Measurements from ENCODE around the gene ZFP92.

ZFP92 gene

DNA sequence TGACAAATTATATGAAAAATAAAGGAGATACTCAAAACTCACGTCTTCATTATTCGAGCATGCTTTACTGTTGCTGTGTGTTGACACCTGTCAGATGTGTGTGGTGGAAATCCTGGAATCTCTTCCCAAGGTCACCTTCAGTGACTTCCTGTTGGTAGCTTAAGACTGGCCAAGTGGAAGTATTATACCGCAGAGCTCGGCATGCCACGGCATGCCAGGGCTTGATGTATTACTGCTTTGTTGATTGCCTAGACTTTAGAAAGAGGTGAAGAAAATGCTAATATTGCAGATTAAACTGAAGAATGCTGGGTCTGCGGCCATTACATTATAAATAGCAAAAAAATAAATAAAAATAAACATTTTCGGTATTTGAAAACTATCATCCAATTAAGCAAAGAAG, 30.0 kb downstream of the ZFP92 start:
- no peak for DNase-seq

DNA sequence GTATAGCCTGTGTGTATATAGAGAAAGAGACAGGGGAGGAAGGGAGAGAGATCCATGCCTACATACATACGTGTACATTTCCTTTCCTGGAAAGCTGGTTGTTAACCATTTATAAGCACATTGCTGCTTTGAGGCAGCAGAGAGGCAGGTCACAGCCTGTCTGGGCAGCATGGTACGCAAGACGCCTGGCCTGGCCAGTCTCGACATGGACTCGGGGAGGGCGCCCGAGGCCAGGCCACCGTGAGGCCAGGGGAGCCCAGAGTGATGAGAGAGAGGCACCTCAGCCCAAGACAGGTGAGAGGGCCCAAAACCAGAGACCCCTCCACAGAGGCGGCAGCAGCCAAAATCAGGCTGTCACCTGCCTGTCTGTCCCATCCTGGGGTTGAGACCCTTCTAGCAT, 30.7 kb downstream of the ZFP92 start:
- DNase-seq: no peak

DNA sequence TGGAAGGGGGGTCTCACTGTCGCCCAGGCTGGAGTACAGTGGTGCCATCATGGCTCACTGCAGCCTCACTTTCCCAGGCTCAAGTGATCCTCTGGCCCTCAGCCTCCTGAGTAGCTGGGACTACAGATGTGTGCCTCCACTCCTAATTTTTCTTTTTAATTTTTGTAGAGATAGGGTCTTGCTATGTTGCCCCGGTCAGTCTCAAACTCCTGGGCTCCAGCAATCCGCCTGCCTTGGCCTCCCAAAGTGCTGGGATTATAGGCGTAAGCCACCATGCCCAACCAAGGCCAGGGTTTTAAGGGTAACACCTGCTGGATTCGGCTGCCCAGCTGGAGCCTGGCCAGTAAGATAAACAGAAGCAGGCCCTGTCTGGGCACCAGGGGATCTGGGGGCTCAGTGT, 31.2 kb downstream of the ZFP92 start:
- DNase-seq: no peak

DNA sequence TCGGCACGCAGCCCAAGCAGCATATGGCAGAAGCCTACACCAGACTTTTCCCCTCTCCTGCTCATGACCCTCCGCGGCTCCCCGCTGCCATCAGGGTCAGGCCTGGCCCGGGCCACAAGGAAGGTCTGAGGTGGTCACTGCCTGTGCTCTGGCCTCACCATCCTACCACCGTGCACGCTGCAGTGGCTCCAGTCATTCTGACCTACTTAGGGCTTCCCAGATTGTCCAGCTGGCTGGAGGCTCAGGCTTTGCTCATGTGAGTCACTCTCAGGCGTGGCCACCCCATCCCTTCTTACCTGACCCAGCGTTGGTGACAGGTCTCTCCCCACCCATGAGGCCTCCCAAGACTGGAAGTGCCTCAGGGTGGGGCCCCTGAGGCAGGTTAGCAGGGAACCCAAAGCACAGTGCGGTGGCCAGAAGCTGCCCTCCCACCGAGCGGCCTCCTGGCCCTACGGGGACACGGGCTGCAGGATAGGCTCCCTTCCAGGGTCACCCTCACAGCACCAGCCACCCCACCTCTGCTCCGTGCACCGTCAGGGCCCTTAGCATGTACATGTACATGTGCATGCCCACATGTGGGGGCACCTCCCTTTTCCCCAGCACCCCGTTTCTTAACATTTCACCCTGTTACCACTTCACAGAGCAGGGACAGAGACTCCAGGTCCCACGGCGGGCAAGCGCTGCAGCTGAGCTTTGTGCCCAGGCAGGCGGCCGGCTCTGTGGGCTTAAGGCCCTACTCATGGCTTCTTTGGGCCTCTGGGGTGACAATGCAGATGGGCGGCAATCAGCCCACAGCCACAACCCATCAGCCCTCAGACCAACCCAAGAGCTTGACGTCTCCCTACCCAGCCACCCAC, 32.4 kb downstream of the ZFP92 start:
- DNase-seq: no peak

DNA sequence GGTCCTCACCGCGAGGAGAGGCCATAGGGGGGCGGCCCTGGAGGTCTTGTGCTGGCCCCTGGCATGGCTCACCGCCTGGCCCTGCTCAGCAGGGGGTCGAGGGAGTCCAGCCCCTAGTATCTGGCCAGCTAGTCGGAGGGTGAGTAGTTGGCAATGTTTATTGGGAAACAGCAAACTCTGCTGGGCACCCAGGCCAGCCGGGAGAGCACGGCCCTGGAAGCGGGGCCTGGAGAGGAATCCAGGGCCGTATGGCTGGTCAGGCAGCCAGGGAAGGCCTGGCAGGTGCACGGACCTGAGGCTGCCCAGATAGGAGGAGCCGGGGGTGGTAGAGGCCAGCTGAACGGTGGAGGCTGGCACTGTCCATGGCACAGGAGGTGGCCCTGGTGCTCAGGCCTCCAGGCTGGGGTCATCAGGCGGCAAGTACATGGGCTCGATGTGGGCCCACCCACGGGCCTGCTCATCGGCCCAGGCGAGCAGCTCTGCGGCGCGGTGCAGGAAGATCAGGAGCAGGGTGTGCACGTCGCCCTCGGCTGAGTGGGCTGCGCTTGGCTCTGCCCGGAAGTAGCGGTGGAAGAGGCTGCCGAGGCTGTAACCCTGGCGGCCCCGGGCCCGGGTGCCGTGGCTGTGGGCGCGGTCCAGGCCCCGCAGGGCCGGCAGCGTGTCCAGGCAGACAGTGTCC, 33.2 kb downstream of the ZFP92 start:
- no peak for DNase-seq

DNA sequence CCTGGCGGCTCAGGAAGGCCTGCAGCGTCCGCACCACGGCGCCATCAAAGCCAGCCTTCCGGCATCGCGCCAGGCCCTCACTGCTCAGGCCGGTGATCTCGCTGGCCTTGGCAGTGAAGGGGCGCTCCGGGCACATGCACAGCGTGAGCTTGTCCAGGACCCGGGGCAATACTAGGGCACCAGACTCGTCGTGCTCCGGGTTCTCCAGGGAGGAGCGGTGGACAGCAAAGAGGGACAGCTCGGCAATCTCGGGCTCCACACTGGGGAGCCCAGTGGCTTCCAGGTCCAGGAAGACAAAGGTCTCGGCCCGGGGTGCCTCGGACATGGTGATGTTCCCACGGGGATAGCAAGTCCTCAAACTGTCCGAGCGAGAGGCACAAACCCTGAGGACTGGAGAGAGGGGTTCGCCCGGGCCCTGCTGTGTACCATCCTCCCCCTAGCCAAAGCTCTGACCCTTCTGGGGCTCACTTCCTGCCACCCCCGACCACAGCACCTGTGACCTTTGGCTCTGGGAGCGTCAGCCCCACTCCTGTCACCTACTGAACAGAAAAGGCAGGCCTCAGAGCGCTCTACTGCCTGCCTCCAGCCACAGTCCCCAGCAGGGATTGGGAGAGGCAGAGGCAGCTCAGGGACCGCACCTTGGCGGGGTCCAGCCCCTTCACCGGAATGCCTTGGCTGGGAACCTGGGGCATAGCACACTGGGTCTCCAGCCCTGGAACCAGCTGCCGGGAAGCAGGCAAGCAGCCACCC, 34.0 kb downstream of the ZFP92 start:
- no peak for DNase-seq

DNA sequence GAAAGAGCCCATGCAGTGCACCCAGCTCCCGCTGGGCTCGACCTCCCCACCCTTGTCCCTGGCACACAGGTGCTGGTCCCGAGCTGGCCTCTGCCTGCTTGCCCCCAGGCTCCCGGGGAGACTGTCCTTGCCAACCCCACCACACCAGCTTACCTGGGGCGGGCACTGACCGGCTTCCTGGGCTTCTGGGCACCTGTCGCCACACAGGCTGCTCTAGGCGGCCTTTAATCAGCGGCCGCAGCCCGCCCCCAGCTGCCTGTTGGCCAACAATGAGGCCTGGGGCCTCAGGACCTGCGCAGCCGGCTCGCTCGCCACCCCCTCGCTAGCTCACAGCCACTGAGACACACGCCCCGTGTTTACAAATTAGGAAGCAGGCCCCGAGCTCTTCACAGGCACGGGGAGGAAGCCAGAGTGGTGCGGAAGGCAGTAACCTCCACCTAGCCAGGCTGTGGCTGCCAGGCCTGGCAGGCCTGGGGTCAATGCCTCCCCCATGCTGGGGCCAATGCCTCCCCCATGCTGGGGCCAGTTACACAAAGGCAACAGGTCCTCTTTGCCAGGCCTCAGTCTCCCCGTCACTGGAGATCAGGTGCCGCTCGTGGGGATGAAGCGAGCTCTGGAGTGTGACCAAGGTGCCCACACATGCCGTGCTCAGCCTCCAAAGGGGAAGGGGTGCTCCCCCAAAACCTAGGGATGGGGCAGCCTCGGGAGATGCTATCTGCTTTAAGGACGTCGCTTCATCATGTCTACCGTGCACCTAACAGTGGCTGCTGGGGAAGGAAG, 34.8 kb downstream of the ZFP92 start, which contains the start of gene TREX2:
Gene TREX2, minus strand, starts transcription at position 201 of the 780 bp plus-strand sequence. CDS start 626 bp downstream, outside the sequence.
- no peak for DNase-seq

DNA sequence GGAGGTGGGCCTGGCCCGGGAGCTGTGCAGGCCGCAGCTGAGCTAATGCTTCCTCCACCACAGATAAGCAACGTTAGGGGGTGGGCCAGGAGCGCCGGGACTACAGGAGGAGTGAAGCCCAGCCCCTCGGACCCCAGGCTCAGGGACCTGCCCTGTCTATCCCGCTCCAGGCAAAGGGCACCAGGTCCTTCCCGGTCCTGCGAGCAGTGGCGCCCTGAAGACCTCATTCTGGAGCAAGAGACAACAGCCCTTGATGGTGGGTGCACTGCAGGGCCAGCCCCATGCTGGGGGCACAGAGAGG, 35.3 kb downstream of the ZFP92 start:
- no peak for DNase-seq

DNA sequence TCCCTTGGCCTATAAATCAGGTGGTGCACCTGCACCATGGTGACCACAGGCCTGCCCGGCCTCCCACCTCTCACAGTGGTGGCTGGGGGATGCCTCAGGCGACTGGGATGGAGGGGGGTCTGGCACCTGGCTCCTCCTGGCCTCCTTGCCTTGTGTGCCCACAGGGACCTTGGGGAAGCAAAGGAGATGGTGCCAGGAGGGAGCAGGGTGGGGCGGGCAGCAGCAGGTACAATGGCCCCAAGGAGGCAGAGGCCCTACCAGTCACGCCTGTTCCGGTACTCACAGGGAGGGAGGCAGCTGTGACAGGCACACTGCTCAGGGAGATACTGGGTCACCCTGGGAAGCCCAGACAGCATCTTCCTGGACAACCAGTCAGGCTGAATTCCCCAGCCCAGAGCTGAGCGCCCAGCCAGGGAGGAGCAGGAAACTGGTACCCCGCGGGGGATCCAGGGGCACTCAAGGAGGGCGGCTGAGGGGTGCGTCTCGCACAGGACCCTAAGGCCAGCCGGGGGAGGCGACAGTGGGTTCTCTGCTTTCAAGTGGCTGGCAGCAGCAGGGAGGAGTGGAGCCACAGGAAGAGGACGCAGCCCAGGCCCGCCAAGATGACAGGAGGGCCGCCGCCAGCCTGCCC, 35.8 kb downstream of the ZFP92 start:
- no peak for DNase-seq

DNA sequence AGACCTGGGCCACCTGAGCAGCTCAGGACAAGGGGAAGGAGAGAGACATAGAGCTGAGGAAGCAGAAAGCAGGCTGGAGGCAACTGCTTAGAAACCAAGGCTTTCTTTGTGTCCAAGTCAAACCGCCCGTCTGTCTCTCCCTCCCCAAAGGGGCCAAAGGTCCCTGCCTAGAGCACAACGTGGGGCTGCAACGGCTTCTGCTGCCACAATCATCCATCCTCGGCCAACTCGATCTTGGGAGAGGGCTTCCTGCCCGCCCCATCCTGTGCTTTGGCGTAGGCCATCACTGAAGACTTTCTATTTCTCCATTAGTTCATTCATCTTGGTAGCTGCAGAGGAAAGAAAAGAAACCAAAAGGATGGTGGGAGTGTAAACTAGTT, 36.3 kb downstream of the ZFP92 start:
- DNase-seq: no peak

DNA sequence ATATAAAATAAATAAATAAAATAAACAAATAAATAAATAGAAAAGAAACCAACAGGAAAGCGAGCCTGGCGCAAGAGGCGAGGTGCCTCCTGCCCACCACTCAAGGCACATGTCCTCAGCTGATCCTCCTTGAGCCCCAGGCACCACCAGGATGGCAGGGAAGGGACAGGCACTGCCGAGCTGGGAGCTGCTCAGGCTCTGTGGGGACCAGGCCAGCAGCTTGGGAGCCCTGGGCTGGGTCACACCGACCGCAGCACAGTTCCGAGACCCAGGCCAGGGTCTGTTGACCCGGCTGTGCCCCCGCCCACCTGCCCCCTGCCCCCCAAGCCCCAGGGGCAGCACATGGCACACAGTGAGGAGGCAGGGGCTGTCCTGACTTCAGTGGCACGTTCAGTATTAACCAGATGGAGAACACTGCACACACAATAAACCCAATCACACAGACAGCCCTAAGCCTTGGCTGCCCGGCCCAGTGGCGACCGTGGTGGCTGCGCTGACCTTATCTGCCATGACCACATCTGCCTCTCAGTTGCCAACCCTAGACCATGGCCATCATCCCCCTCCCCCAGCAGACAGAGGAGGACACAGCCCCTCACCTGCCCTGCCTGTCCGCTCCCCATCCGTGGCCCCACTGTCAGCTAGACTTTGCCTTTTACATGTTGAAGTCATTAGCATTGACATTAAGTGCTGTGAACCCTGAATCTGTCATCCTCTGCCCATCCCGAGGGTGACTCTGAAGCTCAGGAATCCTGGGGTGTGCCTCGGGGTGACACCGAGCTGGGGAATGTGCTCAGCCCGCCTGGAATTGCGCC, 37.5 kb downstream of the ZFP92 start:
- no peak for DNase-seq

DNA sequence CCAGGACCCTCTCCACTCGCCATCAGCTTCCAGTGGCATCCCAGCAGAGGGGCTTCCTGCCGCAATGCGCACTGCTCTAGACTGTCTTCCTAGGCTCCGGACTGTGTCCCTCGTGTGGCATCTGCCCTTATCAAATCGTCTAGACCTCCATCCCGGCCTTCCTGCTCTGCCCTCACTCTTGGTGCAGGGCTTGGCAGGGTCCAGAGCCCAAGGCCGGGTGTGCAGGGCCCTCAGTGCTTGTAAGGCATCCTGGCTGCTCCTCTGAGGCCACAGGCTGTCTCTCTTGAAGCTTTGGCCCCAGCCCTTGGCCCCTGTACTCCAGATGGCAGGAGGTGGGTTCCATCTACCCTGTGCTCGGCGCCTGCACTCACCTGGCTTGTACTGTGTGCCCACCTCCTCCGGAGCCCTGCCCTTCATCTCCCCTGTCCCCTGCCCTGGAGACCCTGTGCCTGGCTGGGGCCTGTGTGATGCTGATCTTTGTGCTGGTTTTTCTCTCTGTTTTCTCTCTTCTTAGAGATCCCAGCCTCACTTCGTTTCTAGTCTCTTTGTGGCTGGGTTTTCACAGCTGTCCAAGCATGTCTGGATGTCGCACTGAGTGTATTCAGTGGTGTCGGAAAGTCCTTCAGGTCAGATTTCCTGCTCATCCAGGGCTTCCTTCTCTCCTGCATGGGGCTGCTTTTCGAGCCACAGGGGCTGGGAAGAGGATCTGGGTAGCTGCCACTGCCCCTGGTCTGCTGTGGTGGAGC, 38.3 kb downstream of the ZFP92 start:
- no peak for DNase-seq

DNA sequence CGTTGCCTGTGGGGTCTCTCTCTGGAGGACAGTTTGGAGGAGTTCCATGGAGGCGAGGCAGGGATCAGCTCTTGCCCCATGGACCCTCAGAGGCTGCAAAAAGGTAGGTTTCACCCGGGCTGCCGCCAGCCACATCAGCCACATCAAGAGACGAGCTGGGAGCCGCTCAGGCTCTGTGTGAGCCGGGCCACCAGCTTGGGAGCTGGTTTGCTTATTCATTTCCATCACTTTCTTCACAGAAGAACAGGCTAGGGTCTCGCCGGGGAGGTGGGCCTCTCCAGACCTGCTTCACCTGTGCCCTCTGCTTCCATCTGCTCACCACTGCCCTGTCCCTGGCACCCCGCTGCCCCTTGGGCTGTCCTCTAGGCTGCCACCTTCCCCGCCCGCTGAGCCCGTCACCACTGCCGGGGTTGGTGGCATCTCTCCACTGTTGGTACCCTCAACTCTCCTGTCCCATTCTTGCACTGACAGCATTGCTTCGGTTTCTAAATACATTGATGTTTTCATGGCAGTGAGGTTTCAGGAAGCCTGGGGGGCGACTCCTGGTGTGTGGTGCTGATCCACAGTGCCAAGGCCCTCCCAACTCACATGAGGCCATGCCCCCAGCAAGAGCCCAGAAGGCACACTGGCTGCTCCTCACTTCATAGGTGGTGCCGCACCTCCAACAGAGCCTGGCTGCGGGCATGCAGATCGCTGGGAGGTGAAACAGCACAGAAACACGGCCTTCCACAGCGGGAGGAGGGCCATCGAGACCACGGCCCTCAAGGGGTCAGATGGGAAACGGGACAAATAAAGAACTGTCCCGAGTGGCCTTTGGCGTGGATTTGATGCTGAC, 39.1 kb downstream of the ZFP92 start:
- DNase-seq: no peak

DNA sequence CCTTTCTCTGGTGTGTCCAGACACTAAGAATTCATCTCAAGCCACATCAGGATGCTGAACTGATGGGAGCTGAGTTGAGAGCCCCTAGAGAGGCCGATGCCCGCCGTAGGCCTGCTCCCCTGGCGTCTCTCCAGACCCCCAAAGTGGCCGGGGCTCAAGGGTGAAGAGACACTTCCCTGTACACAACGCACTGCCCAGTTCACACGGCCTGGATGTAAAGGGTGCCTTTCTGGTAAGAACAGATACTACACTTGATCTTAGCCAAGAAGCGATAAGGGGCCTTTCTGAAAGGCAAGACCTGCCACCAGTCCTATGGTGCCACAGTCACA, 39.6 kb downstream of the ZFP92 start:
- DNase-seq: no peak

DNA sequence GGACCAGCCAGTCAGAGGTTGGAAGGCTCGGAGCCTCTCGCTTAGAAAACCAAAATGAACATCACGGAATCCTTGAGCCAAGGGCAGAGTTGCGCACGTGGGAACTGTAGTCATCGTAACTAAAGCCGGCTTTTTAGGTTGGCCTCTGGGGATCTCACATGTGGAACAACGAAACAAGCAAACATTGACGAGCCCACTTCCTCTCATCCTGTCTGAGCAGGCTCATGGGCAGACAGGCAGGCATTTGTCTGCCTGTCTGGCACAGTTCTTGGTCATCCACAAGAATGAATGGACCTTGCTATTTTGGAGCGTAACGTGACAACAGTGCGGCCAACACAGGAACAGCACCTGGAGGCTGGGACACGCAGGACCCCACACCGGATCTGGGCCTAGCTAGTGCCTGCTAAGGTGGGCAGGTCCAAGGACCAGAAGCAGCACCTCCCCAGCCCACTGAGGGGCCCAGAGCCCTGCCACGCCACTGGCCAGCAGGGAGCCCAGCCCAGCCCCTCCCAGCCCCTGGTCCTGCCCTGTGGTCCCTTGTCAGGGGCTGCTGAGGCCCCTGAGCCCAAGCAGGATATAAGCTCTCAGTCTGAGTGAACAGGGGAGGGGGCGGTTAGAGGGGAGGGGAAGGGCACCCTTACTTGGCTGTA, 43.8 kb downstream of the ZFP92 start:
- no peak for DNase-seq

DNA sequence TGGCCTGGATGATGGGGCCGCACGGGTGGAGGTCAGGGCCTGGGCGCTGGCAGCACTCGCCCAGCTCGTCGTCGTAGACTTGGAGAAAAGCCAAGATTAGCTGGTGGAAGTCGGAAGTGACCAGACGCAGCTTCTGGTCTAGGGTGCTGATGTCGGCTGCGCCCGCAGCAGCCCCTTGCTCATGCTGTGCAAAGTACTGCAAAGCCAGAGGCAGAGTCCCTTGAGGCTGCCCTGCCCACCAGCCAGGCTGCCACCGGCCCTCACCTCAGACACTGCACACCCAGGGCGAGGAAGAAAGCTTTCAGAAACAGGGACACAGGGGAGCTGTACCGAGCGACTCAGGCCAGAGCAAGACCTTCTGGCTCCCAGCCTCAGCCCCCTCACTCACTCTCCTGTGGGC, 44.3 kb downstream of the ZFP92 start:
- no peak for DNase-seq

DNA sequence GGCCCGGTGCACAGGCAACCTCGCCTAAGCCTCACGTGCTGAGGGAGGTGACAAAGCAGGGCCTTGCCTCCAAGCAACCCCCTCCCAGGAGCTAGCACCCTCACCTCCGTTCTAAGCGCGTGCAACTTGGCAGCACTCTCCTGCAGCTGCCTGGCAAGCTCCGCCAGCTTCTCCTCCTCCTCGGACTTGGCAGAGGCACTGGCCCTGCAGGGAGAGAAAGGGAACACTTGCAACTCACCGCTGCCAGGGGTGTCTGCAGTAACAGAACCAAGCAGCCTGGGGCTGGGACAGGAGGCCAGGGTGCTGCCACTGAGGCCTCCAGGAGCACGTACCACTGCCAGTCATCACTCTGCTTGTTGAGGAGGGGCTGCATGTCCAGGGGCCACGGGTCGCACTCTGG, 44.9 kb downstream of the ZFP92 start:
- DNase-seq: no peak

DNA sequence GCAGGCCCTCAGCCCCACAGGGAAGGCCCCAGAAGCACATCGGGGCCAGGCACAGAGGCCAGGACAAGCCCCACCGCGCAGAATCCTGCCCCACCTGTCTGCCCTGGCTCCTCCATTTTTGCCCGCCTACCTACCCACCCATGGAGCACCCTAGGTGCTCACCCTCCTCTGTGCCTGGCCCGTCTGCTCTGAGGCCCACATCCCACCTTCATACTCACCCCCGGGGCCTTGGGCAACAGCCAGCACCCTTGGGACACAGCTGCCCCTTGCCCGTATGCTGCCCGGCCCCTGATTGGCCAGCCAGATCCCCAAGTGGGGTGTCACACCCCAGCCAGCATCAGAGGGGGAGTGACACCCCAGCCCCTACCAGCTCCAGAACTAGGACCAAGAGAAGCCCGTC, 45.4 kb downstream of the ZFP92 start:
- DNase-seq: no peak

DNA sequence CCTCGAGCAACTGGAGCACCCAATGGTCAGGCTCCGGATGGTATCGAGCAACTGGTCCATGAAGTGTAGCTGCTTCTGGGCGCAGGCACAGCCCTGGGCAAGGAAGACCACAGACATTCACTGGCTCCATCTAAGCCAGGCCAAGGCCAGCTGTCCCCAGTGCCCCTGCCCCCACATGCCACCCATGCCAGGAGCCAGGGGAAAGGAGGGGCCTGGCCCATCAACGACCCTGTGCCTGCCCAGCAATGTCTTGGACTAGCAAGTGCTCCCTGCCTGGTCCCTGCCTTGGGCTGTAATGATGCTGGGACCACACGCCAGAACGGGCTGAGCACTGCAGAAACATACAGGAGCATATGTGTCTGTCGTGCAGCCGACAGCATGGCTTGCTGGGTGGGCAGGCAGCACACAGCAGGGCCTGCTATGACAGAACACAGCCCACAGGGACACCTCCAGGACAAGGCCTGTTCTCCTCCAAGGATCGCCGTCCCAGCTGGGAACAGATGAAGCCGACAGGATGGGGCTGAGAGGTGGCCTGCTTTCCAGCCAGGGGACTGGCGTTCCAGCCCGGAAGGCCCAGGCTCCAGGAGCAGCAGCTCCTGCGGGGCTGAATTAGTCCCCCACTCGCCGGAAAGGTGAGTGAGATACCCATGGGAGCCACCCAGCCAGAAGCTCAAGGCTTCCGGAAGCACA, 46.0 kb downstream of the ZFP92 start:
- DNase-seq: no peak
